Stimulated activated naive CD8-positive, alpha-beta T cell treated with anti-CD3 and anti-CD28 coated beads, Interleukin-15, Interleukin-2, amounts not matched to agents 100 U/mL and 50 U/mL, for 24 hours (primary cell): ENCODE results near the gene LTBP2.

ENCODE experiments used
- ATAC-seq: fragments of 150-1000 bp; cut with Tn5 transposase; one replicate; pipeline ENCODE4 v1.10.0; 2021
- DNase-seq: peaks from one replicate; pipeline ENCODE4 v3.0.0; 2021

The LTBP2 gene

DNA sequence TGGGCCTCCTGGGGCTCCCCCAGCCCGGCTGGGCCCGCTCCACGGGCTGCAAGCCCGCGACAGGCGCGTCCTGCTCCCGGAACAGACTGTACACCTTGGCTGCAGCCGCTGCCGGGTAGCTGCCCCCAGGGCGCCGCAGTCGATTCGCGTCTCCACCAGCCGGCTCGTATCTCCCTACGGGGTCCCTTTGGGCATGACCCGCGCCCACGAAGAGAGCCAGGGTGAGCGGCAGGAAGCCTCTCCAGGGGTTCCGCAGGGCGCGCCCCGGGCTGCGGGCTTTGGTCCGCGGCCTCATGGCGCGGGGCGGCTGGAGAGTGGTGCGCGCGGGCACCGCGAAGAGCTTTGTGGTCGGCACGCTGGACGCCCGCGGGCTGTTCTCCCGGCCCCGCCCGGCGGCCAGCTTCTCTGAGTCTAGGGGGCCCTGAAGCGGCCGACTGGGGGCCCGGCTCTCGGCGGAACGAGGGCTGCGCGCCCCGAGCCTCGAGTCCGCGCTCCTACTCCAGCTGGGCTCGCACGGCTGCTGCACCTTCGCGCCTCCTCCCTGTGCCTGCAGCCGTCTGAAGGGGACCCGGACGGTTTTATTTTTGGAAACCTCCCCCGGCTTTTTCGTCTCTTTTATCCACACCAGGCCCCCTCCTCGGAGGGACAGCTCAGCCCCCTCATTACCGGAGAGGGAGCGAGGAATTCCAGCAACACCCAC lies at the start of gene LTBP2:
Gene LTBP2, minus strand, starts transcription at position 588 of the 700 bp plus-strand sequence. Its CDS starts 293 bp downstream, at position 295.
- no peak for DNase-seq

DNA sequence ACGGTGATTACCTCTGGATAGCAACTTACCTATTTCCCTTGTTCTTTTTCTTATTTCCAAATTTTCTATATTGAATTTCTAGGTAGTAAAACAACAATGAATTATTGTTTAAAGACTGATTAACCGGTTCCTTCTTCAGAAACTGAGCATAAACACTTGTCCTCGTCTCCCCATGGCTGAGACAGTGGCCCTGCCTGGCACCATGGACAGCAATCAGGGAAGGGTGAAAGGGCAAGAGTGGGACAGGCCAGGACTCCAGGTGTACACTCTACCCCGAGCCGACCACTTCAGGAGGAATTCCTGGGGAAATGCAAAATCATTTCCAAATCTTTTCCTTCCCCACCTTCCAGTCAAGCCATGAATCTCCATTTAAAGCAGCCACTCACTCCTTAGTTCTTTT lies 48.8 kb upstream of the LTBP2 start:
- no peak for ATAC-seq

More for the DNA sequence above, at the start of gene LTBP2:
- no peak for ATAC-seq

DNA sequence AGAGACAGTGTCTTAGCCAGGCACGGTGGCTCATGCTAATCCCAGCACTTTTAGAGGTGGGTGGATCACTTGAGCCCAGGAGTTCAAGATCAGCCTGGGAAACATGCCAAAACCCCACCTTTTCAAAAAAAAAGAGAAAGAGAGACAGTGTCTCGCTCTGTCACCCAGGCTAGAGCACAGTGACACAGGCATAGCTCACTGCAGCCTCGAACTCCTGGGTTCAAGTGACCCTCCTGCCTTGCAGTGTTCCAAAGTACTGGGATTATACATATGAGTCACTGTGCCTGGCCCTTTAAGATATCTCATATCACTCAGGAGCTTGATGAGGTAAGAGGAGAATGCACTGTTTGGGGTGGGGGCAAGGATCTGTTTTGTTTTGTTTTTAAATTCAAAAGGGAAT lies 48.1 kb upstream of the LTBP2 start:
- no peak for ATAC-seq
- no peak for DNase-seq

More for the DNA sequence above, 48.8 kb upstream of the LTBP2 start:
- DNase-seq = no peak

DNA sequence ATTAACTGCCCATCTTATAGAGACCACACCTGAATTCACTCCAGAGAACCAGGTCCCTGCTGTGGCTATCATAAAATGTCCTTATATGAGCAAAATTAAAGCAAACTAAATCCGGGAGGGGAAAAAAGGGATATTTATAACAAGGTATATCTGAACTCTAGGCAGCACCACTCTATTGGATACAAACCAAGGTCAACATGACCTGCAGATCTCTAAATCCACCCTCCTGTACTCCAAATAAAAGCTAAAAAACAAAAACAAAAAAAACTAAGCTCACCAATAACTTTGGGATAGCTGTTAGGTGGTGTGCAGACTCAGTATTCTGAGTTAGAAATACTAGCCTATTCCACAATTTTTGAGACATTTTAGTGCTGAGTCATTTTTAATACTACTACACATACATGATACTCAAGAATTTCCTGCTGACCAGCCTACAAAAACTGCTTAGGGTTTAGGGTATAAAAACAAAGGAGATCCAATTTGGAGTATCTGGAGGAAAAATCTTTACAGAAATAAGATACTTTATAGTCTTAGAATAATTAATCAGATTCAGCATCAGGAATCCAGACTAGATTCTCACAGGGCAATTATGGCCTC lies 46.6 kb upstream of the LTBP2 start:
- DNase-seq = no peak
- no peak for ATAC-seq

DNA sequence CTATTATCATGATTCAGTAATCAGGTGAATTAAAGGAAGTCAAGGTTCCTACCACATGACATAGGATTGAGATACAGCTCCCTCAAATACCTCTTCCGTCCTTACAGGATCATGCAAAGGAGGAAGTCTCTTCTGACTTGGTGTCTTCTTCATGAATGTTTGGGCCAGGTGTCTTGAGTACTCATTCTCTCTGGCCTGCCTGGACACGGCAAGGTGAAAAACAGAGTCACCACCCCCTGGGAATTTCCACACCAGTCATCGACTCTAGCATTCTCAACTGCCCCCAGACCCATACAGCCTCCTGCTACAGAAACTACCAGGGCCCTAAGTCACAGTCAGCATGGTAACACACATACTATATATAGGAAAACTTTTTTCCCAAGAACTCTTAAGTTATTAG lies 44.9 kb upstream of the LTBP2 start:
- no peak for ATAC-seq
- no peak for DNase-seq

DNA sequence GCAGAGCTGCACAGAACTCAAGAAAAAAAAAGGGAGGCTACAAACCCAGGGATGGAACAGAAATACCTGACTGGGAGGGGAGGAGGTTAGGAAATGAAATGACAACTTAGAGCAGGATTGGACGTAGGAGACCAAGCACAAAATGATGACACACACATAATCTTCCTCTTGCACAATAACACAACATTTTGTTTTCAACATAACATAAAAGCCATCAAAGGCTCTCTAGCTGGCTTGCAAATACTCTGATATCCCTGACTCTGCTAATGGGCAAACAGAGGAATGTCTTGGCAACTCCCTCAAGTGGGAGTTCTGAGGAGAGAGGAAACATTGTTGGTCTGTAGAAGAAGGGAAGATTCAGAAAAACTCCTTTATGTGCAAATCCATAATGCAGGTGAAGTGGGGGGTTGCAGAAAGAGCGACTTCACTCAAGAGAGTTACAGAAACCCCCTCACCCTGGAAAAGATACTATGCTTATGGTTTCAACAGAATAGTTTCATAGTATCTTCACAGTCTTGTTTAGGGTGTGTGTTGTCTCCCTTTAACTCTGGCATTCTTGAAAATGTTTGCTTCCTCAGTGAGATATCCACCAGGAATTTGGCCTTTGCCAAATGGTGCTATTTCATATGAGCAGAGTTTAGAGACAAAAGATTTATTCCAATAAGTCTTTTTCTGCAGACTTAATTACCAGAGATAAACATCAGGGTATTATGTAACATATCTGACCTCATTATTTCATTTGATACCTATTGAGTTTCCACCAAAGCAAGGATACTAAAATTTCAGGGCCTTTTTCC lies 43.8 kb upstream of the LTBP2 start:
- DNase-seq = no peak
- ATAC-seq = no peak

DNA sequence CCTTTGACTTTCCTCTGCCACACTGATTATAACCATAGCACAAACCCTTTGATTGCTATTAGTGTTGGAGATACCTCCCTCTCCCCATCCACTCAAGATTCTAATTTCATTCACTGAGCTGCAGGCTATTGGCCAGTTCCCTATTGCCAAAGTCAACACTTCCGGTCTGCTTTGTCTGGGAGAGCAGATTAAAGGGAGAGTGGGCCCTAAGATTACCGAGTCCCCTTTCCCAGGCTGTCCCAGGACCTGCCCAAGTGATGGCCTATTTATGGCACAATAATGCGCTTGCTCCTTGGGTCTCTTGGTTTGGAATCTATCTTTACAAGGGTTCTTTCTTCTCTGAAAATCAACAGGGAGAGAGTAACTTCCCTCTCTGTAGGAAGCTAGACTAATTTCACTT lies 42.9 kb upstream of the LTBP2 start:
- DNase-seq (no peak), ATAC-seq (no peak)

DNA sequence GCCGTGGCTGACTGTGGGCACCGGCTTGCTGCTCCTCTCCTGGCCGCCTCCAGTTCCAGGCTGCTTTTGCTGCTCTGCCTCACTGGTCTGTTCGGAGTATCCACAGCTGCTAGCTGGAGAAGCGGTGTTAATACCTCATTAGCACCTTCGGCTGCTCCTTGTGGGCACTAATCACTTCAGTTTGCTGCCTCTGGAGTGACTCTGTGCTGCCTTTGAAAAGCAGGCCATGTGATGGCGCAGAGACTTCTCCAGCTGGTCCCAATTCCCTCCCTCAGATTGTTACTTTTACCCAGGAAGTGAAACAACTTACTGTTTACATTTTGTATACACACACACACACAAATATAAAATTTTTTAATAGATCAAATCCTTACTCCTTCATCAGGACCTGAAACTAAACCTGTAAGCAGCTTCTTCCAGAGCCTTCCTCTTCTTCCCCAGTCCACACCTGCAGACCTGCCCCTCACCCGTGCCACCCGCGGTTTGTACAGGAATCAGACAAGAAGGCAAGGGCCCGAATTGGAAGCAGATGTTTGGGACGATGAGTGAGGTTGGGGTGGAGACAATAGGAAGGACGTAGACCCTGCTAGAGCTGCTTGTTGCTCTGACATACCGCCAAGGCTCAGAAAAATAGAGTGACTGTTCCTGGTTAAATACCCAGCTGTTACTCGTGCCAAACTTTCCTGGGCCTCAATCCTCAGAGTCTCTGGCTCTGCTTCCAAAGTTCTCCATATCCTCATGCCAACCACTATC lies 41.5 kb upstream of the LTBP2 start:
- ATAC-seq (no peak), DNase-seq (no peak)

DNA sequence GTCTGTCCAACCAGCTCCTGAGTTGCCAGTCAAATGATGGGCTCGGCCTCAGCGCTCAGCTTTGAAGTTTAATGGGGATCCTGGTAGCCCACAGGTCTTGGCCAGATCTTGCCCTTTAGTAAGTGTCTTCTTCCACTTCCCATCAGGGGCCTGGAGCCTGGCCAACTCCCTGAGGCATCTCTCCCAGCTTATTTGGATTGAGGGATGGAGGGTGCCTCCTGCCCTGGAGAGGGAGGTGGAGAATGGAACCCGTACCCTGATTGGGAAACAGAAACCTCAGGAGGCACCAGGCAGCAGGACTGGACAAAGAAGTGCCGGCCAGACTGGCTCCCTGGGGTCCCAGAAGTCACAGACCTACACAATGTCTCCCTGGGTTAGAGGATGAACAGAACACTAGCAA lies 40.5 kb upstream of the LTBP2 start:
- ATAC-seq = no peak
- no peak for DNase-seq

DNA sequence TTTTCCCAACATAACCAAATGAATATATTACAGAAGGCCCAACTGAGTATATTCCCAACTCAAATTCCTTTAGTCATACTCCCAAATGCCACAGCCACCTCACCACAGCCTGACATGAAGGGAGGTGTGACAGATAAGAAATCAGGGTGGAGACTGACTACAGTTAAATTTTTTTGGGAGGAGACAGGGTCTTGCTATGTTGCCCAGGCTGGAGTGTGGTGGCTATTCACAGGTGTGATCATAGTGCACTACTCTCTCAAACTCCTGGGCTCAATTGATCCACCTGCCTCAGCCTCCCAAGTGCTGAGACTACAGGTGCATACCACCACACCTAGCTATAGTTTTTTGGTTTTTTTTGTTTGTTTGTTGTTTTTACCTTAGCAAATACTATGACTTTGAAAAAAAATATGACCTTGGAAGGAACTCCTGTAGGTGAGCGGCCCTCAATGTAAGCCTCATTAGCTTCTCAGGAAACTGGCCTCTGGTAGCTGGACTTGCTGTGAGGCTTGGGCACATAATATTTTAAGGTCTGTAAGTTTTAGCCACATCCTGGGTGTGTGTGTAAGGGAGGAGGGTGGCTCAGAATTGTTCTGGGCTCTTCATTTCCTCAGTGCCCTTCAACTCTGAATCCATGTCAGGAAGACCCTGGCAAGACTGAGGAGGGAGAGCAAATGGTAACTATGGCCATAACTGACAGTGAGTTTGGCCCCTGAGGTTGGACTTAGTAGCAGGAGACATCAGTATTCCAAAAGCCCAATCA lies 39.1 kb upstream of the LTBP2 start:
- no peak for DNase-seq
- ATAC-seq = no peak

DNA sequence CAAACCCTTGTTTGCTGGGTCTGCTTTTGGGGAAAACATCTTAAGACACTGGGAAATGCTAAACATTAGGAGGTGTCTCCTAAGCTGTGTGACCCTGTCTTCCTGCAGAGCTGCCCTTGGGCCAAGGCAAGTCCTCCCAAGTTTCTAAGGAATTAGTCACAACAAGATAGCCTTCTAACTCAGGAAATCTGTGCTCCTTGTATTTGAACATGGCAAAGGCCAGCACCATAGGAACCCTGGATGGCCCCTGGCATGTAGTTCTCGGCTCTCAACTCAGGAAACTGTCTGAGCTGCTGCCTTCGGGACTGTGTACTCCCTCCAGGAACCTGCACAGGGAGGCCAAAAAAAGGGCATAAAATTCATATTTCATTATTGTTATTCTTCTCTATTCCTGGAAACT lies 37.6 kb upstream of the LTBP2 start:
- DNase-seq (no peak), ATAC-seq (no peak)

DNA sequence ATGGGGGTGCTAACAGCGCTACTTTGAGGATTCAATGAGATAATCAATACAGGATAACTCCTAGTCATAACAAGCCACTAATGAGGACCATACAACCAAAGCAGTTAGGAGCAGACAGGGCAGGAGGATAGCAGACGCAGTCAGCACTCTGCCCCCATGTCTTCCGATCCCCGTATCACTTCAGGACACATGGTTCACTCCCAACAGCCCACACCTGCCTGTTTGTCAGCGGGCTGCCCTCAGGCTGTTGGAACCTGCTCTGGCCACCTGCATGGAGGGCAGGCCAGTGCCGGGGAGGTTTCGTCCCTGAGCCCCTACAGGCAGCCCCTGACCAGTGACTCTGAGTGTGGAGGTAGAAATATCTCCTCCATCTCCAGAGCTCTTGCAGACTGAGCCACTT lies 37.1 kb upstream of the LTBP2 start:
- DNase-seq = no peak
- ATAC-seq = no peak

DNA sequence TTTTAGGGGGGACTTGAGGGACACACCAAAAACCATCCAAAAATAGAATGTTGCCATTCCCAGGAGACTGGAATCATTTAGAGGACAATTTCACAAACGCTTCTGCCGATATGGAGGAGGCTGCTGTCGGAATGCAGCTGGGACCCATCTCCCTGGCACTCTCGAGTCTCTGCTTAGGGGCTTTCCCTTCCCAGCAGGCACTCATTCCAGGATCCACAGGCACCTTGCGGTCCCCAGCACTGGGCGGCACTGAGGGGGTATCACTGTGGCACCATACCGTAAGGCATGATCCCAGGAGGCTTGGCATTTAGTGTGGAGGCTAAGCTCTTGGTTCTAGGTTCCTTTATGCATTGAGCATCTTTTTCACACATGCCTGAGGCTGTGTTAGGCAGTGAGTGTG lies 36.6 kb upstream of the LTBP2 start:
- ATAC-seq (no peak), DNase-seq (no peak)

DNA sequence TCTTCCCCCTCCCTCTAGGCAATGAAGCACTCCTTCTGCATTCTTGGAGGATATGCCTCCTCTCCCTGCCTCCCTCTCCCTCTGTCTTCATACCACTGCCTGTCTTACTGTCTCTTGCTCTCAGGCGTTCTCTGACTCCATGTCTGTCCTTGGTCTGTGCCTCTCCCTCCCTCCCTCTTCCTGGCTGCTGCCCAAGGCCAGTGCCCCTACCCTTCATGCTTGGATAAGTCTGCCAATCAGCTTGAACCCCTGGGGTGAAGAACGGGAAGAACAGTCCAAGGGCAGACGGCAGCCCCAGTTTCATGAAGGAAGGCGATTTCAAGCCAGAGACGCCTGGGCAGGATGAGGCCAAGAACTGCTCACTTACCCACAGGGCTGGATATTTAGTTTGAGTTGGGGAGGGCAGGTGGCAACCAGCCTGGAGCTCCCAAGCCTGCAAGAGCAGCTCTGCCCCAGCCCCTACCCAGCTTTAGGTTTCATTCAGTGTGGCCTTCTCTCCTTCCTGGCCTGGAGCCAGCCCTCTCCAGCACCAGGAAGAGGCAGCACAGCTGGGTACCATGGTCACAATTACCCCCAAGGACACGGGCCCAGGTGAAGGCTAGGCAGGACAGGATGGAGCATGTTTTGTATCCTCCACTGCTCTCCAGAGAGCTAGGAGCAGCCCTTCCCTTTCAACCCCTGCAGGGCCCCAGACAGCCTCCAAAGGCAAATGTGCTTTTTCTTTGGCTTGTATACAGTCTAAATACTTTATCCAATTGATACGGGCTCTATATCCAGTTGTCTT lies 35.8 kb upstream of the LTBP2 start:
- ATAC-seq (peak; percentile 32), DNase-seq (no peak)

DNA sequence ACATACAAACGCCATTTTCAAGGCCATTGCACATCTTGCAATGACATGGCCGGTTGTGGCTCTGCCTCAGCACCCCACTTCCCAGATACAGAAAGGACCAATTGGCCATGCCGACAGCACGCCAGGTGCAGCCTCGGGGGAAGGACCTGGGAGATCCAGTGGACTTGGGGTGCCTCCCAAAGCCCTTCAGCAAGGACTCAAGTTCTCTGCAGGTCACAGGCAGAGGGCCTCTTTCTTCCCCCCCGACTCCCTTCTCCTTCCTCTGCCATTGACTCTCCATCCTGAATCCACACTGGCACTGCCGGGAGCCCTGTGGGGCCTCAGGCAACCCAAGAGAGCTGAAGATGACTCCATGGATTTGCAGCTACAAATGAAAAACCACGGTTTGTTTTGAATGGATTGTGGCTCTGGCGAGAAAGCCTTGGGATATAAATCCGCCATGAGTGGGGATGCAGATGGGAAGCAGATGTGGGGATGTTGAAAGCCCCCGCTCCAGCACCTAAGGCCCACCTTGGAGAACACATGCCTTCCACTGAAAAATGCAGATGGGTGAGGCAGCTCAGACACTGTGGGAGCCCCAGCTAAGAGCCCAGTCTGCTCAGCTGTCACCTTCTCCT lies 35.1 kb upstream of the LTBP2 start:
- no peak for ATAC-seq
- no peak for DNase-seq

DNA sequence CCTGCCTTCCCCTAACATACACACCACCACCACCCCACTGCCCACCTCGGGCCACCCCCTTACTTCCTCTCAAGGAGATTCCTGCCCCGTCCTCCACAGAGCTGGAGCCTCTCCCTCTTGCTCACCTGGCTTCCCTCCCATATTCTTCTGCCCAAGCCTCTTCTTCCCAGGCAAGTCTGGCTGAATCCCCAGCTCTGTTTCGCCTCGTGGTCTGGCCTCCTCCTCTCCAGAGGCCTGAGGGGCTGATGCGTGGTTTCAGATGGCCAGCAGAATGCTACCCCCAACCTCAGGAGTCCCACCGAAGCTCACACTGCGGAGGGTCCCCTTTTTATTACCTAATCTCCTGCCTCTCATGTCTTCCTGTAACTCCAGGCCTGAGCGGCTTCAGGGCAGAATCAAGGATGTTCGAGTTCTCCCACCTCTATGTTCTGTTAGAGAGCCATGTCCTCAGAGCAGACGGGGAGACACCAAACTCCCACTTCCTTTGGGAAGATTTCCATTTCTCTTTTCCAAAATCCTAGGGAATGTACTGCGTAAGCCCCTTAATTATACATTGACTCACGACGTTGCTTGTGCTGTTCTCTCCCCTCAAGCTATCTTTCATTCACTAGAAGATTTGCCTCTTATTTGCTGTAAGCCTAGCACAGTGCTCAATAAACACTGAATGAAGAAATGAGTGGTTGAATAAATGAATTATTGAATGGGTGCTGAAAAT lies 33.9 kb upstream of the LTBP2 start:
- ATAC-seq = no peak
- no peak for DNase-seq

DNA sequence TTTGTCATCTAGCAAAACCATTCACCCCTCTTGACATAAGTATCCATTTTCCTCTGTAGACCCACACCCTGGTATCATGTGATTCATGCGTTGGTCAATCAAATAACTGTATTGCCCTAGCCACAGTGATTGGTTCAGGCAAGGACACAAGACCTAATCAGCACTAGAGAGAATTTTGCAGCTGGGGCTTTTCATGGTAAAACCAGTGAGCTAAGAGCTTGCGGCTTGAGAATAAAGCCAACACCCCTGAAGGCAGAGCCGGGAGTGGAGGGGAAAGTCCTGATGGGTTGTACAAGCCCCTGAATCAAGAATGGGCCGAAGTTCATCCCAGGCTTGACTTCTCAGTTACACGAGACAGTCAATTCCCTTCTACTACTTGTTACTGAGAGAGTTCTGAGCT lies 33.2 kb upstream of the LTBP2 start:
- ATAC-seq = no peak
- no peak for DNase-seq

DNA sequence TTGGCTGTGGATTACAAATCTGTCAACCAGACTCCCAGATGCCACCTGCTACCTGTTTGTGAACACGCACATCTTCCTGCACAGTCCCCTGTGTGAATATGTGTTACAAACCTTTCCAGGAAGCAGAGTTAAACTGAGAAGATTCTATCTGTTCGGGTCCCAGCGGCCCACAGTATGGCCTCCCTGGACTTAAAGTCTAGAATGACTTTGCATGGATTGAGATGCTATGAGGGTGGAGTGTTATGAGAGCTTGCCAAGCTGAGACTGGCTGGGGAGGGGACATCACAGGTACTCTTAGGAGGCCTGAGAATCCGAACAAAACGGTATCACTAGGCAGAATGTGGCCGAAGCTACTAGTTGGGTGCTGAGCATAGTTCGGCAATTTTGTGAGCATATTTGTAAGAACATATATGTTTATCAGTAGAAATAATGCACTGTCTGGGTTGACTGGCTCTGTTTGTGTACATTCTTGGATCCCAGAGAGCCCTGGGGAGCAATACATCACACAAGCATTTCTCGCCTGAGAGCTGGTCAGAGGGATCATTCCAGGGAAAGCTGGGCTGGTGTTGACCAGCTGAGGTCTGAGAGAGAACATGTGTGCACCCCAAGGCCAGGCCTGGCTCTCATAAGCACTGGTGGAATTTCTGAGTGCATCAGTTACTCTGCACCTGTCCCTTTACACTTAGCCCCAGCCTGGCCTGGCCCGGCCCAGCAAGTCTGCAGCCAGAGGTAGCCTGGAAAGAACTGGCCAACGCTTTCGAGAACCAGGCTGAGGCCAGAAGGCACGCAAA lies 29.8 kb upstream of the LTBP2 start:
- ATAC-seq (no peak), DNase-seq (no peak)

DNA sequence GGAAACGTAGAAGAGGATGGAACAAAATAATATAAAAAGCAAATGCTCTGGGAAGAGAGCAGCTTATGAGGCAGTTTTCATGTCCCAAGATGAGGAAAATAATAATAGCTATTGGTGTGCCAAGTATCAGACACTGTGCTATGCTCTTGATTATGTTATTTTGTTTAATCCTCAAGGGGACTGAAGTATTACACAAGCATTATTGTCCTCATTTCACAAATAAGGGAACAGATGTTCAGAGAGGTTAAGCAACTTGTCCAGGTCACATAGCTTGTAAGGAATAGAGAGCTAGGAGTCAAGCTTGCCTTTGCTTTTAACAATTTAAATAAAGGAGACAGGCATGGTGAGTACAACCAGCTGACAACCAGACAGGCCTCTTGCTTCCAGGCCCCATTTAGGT lies 26.9 kb upstream of the LTBP2 start:
- ATAC-seq = no peak
- no peak for DNase-seq
